ENCODE results near the gene TMEM117.

- TF ChIP-seq CTCF (IDR thresholded peaks at IDR 0.05) (no peak), EZH2 (IDR thresholded peaks at IDR 0.05; ENCODE audit: borderline replicate concordance, insufficient read depth, low read depth, low read length, poor library complexity, severe bottlenecking) (no peak)
Observed at GRCh38 chr12:44313188-44313587, 477.3 kb downstream of the TMEM117 start.

Data from B cell (primary cell).